GM04504 (cell line): ENCODE results near the gene CCNL2.
"Not testable (repeated sequence)": the region's sequence is repeated elsewhere in the genome, so short reads cannot be mapped to it uniquely, and the experiment has no call there.

ENCODE experiments used
- DNase-seq: peaks from one replicate; pipeline ENCODE4 v3.0.0-alpha.2; 2012; ENCODE audit warnings: low read depth

CCNL2 gene

DNA sequence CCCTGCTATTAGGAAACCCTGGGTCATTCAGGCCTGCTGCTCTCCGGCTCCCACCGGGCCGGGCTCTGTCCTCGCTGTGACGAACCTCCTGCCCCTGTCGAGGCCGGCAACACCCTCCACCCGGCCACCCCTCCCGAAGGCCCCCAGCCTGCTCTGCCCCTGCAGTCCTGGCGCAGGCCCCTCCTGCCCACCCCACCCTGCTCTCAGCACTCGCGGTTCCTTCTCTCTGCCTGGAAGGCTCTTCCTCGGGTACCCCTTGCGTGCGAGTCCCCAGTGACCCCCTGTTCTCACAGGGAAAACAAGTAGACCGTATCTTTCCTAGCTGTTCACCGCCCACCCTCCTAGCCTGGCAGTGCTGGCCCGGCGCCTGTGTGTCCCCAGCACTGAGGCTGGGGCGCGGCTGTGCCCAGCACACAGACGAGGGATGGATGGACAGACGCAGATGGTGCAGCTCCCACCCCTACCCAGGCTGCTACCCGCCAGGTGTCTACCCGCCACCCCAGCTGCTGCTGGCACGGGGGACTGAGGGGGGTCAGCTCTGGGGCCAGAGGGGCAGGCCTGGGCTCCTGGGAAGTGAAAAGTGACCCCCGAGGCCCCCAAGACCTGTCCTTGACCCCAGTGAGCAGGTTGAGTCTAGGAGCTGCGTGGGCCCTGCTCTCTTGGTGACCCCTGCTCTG, 33.3 kb upstream of the CCNL2 start:
- DNase-seq, result no peak

DNA sequence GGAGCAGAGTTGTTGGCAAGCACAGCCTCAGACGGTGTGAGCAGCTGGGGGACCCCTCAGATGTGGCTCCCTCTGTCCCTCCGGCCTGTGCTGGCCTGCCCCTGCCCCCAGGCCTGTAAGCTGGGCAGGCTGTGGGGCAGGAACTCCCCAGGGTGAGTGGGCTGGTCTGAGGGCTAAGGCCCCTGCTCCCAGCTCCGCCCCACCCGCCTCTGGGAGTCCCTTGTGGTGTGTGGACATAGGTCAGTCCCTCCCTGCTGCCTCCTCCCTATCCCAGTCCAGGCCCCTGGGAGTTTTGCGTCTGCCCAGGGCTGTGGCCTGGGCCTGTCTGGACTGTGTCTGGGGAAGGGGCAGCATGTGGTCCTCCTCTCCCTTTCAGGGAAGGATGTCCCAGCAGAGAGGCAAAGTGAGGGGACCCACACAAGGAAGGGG, 32.7 kb upstream of the CCNL2 start:
- no peak for DNase-seq

DNA sequence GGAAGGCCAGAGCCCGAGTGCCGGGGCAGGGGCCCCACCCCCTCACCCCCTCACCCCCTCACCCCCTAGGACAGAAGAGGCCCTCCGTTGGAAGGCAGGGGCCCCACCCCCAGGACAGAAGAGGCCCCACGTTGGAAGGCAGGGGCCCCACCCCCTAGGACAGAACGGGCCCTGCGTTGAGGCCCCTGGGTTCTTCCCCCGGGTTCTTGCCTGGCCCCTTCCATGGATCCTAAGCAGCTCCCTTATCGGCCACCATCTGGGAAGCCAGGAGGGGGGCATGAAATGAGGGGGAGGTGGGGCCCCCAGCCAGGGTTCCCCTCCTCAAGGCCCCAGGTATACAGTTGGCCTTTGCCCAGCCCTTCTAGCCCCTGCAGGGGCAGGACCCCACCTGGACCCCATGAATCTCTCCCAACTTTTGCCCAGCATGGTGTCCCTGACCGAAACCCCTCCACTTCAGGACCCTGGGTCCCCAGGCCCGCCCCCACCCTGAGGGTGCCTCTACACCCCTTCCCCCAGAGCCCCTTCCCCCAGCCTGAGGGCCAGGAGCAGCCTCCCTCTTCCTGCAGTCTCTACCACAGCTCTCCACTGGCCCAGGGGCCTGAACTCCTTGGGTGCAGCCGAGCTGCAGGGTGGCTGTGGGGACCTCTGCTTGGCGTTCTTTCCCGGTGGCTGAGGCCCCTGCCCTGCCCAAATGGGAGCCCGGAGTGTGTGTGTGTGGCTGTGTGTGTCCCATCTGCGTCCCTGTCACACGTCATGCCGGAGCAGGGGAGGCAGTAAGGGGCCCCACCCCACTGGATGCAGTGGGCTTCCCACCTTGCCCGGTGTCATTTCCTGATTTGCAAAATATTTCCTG, 32.1 kb upstream of the CCNL2 start:
- no peak for DNase-seq

DNA sequence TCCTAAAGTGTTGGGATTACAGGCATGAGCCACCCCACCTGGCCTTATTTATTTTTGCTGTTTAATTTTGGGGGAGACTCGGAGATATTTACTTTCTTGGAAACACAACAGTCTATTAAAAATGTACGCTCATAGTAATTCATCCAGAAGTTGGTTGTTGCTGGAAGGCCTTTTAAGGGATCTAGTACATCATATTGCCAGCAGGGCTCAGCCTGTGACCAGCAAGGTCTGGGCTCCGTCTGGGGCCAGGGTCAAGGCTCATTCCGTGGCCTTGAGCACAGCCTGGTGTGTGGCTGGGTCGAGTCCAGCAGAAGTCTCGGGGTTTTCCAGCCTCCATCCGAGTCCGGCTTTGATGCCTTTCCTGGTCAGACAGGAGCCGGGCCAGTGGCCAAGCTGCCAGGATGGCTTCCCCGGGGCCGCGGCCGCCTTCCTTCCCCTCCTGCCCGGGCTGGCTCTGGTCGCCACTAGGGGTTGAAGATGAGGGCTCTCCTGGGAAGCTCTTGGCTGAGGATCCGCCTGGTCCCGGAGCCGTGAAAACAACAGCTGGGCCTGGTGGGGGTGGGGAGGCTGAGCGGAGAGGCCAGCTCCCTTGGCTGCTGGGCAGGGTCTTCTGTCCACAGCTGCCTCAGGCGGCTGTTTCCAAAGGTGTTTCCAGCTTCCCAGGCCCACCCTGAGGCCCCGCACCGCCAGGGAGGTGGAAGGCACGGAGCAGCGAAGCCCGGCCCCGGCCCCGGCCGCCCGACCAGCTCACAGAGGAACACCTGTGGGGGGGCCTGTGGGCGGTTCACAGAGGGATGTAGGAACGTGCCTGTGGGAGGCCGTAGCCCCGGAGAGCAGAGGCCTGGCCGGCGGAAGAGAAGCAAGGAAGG, 31.2 kb upstream of the CCNL2 start:
- no peak for DNase-seq

DNA sequence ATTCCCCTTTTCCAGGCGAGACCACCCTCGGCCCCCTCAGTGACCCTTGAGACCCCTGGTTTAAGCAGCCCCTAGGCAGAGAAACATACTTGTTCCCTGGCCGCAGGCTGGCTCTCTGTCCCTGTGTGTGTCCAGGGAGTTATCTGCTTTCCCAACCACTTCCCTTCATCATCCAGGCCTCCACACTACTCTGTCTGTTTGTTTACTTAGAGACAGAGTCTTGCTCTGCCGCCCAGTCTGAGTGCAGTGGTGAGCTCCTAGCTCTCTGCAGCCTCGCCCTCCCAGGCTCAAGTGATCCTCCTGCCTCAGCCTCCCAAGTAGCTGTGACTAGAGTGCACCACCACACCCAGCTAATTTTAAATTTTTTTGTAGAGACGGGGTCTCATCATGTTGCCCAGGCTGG, 30.5 kb upstream of the CCNL2 start:
- DNase-seq, result no peak

DNA sequence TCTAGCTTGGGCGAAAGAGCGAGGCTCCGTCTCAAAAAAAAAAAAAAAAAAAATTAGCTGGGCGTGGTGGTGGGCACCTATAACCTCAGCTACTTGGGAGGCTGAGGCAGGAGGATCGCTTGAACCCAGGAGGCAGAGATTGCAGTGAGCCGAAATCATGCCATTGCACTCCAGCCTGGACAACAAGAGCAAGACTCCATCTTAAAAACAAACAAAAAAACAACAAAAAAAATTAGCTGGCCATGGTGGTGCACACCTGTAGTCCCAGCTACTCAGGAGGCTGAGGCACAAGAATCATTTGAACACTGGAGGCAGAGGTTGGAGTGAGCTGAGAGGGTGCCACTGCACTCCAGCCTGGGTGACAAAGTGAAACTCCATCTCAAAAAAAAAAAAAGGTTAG, 29.8 kb upstream of the CCNL2 start:
- not testable (repeated sequence) for DNase-seq

DNA sequence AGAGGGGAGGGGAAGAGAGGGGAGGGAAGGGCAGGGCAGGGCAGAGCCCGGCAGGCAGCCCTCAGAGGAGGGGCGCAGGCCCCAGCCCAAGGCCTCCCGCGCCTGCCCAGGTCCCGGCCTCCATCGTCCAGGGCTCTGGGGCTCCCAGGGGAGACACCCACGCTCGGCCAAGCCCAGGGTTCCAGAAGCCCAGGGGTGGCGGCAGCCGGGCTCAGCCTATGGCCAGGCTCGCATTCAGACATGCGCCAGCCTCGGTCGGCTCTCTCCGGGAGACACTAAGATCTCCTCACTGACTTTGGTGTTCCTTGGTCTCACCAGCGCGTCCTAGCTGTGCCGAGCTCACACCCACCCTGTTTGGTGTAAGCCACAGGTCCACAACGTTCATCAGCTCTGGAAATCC, 29.0 kb upstream of the CCNL2 start:
- no peak for DNase-seq

DNA sequence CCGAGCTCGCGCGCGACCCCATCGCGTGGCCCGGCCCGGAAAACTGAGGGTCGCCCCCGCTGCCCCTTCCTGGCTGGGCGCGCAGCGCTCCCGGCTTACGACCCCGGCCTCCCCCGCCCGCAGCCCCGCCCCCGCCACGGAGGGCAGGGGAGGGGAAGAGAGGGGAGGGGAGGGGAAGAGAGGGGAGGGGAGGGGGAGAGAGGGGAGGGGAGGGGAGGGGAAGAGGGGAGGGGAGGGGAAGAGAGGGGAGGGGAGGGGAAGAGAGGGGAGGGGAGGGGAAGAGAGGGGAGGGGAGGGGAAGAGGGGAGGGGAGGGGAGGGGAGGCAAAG, 28.6 kb upstream of the CCNL2 start:
- DNase-seq, result no peak

DNA sequence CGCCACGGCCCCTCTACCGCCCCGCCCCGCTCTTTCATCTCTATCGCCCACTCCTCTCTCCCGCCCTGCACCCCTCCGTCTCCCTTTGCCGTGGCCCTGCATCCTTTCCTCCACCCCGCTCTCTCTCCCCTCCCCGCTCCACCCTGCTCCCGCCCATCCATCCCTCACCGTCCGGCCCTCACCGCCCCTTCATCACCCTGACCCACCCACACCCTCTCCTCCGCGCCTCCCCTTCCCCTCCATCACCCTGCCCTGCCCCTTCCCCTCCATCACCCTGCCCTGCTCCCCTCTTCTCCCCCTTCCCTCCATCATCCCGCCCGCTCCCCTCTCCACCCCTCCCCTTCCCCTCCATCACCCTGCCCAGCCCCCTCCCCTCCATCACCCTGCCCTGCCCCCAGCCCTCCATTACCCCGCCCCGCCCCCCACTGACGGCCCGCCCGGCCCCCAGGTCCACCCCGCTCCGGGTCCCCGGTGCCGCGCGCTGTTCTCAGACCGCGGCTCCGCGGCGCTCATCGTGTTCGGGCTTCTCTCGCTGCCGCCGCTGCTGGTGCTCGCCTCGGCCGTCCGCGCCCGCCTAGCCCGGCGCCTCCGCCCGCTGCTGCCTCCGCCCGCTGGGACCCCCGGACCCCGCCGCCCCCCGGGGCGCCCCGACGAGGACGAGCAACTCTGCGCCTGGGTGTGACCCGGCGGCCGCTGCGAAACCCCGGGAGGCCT, 28.1 kb upstream of the CCNL2 start:
- DNase-seq, result no peak

DNA sequence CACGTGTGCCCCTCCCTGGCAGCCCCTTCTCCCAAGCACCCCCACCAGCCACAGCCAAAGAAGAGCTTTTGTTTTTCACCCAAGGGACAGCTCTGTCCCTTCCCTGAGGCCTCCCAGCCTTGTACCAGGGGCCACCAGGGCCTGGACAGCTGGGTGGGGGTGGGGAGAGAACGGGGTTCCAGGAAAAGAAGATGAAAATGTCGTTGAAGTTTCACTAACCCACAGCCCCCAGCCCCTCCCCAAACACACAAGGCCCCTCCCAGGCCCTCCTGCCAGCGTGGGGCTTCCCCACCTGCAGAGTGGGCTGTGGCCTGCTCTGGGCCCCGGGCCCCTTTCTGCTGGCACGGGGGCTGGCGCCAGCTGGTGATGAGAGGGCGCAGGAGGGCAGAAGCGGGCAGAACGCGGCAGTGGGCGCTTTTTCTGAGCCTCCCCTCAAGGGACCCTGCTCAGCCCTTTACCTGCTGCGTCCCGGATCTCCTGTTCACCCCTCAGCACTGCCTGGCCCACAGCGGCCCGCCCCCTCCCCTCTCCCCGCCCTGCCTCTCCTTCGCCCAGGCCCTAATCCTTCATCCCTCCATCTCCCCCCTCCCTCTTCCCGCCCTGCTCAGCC, 27.5 kb upstream of the CCNL2 start:
- DNase-seq, result no peak

DNA sequence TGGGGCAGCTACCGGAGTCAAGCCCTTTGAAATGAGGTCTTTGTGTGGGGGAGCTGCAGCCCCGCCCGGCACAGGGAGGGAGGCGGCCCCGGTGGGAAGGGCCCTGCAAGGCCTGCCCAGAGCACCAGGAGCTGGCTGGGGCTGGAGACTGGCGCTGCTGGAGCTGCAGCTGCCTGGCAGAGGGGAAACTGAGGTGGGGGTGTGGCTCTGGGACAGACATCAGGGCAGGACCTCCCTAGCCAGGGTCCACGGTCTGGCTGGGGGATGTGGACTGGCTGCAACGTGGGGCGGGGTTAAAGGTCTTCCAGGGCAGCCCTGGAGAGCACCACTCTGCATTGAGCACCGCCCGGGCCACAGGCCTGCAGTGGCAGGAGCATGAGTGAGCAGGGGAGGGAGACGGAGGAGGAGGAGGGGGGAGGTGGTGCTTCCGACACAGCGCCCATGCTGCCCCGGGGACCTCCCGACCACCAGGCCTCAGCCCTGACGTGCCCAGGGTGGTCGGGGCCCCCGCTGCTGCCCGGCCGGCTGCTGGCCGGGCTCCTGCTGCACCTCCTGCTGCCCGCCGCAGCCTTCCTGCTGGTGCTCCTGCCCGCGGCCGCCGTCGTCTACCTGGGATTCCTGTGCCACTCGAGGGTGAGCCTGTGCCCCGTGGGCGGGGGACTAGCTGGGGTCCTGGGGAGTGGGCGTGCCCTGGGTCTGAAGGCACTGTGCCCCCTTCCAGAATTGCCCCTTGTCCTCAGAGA, 26.8 kb upstream of the CCNL2 start:
- no peak for DNase-seq

DNA sequence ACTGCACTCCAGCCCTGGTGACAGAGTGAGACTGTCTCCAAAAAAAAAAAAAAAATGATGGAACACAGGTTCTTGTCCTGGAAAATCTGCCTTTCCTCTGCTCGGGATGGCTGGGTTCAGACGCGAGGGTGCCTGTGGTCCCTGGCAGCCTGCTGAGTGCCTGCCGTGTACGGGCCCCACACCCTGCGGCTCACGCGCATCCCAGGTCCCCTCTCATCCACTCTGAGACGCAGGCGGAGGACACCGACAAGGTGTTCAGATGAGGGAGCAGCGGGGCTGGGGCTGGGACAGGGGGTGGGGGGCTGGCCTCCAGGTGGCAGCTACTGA, 26.3 kb upstream of the CCNL2 start:
- no peak for DNase-seq

DNA sequence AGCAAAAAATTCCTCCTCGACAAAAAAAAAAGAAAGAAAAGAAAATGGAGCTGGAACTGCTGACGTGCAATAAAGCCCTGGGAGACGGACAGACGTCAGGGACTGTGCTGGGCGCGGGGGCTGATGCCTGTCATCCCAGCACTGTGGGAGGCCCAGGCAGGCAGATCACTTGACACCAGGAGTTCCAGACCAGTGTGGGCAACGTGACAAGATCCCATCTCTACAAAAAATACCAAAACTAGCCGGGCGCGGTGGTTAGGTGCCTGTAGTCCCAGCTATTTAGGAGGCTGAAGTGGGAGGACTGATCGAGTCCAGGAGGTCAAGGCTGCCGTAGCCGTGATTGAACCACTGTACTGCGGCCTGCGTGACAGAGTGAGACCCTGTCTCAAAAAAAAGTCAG, 25.6 kb upstream of the CCNL2 start:
- DNase-seq, result no peak

DNA sequence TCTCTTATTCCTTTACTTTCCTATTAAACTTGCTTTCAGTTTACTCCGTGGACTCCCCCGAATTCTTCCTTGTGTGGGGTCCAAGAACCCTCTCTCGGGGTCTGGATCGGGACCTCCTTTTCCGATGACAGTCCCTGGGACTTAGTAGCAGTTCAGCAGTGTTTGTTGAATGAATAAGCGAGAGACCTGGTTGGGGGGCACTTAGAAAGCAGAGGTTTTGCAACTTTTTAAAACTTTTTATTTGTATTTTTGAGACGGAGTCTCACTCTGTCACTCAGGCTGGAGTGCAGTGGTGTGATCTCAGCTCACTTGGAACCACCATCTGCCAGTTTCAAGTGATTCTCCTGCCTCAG, 24.1 kb upstream of the CCNL2 start:
- no peak for DNase-seq

DNA sequence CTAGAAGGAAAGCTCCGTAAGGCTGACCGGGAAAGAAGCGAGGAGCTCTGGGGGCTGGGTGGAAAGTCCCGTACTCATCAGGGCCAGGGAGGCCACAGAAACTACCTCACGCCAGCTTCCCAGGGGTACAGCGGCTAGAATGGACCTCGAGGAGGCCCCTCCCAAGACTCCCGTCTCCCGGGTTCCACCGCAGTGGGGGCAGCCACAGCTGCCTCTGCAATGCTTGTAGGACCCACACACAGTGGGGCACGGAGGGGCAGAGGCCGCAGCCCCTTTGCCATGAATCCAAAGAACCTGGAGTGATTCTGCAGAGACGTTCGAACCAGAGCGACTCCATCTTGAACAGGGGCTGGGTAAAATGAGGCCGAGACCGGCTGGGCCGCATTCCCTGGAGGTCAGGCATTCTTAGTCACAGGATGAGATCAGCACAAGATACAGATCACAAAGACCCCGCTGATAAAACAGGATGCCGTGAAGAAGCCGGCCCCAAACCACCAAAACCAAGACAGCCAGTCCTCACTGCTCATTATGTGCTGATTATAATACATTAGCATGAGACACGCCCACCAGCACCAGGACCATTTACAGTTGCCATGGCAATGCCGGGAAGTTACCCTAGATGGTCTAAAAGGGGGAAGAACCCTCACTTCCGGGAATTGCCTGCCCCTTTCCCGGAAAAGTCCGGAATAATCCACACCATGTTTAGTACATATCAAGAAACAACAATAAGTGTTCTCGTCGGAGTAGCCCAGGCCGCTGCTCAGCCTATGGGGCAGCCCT, 23.5 kb upstream of the CCNL2 start:
- DNase-seq, result no peak

DNA sequence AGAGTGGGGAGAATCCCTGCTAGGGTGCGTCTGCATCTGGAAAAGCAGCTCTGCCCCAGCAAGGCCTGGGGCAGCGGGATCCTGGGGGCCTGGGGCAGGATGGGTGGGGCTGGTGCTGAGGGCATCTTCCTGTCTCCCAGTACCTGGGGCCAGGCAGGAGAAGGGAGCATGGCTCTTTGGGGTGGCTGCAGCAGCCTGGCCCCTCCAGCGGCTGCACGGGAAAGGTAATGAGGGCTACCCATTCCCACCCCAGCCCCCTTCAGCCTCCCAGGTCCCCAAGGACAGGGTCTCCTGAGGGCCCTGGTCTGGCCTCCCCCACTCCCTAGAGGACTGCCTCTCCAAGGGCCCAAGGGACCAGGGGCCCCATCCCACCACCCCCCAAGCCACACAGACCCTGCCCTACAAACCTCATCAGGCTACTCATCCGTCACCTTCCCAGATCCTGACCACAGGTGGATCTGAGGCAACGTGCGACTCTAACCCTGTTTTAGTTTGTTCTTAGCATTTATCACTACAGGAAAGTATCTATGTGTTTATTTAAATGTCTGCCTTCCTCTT, 22.9 kb upstream of the CCNL2 start:
- no peak for DNase-seq

DNA sequence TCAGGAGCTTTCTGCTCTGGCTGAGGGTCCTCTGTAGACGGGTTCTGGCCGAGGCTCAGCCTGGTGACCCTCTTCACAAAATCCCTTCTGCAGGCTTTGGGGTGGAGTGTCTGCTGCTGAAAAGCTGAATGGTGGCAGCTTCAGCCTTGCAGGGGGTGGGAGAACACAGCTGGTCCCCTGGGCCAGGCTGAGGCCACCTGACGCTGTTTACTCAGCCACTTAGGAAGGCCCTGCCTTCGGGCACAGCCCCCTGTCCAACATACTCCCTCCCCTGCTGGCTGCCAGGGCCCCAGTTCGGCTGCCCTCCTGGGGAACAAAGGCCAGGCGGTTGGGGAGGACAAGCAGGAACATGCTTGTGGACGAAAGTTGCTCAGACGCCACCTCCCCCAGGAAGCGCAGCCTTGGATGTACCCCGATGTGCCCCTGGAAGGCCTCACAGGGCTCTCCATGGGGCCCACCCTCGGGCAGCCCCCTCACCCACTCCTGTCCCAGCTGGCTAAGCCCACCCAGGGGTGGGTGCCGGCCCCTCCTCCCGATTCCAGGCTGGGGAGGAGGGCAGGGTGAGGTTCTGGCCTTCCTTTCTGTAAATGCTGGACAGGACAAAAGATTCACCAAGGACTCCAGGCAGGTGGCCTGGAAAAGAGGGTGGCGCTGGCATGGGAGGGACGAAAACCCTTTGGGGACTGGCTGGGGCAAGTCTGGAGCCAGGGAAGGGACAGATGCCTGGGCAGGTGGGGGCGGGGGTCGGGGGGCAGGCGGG, 22.2 kb upstream of the CCNL2 start, which contains the start of gene ANKRD65:
TSS of gene ANKRD65 (minus strand) at position 130 of the 760 bp plus-strand sequence. CDS start 271 bp downstream, outside the sequence.
- DNase-seq, result no peak

DNA sequence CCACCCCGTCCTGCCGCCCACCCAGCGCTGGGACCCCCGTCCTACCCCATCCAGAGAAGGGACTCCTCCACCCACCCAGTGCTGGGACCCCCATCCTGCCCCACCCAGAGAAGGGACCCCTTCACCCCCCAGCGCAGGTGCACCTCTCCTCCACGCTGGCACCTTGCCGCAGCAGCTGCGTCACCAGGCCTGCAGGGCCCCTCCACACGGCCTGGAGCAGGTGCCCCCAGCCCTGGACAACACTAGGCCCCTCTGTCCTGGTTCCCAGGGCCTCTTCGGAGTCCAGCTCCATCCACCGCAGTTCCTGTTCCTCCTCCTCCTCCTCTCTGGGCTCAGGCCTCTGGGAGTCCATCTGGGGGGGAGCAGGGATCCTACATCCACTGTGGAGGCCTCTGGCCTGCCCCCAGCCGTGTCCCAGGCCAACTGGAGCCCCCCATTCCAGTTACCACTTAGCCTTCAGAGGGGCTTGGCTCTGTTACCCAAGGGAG, 21.6 kb upstream of the CCNL2 start:
- DNase-seq, result no peak
